Measurements from ENCODE around the gene CACUL1.
"Not testable (repeated sequence)": the region's sequence is repeated elsewhere in the genome, so short reads cannot be mapped to it uniquely, and the experiment has no call there.

The CACUL1 gene

DNA sequence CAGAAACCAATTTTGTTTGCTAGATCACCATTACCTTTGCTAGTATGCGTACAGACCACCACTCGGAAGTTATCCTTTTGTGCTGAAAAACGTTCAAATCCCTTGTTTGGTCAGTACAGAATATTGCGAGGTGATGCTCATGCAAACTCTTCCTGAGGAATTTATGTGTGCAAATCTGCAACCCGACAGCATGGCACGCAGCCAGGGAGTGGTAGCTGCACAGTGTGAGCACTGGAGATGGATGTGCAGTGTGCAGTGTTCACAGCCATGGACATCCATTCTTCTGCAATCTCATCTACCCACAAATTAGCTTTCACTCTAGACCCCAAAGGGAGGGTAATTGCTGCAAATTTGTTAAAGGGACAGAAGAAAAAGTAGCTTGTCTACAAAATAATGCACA is 72.2 kb downstream of the CACUL1 start:
- DNase-seq, result no peak

DNA sequence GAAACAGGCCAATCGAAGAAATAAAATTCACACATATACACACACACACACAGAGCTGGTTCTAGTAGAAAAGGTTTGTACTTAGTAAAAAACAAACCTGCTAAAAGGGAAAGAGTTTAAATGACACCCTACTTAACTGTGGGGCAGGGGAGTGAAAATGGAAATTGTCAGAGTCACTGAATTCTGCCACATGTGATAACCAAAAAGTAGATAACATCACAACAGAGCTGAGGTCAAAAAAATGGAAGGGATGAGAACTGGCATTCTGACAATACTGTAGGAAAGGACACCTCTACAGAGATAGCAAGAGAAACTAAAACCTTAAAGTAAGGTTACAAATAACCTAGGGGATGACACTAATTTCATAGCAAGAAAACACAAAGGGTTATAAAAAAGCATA is 74.6 kb downstream of the CACUL1 start:
- DNase-seq, result no peak

DNA sequence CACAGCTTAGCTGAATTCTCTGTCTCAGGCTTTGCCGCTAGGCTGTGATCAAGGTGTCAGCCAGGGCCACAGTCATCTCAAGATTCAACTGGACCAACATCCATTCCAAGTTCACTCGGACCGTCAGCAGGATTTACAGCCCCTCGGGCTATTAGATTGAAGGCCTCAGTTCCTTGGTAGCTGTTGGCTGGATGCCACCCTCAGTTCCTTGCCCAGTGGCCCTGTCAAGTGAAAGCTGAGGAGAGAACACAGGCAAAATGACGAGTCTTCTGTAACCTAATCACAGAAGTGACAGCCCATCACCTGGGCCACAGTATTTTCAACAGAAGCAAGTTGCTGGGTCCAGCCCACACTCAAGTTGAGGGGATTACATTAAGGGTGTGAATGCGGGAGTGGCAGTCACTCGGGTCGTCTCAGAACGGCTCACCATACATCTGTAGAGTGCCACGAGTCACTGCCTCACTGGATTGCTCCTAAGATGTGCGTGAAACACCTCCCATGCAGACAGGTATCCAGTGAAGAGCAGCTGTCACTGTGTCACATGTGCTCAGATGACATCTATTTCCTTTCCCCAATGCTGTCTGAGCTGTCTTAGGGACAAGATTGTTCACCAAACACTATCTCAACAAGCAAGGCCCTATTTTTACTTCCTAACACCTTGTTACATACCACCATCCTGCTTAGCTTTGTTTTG is 80.4 kb downstream of the CACUL1 start:
- no peak for DNase-seq

DNA sequence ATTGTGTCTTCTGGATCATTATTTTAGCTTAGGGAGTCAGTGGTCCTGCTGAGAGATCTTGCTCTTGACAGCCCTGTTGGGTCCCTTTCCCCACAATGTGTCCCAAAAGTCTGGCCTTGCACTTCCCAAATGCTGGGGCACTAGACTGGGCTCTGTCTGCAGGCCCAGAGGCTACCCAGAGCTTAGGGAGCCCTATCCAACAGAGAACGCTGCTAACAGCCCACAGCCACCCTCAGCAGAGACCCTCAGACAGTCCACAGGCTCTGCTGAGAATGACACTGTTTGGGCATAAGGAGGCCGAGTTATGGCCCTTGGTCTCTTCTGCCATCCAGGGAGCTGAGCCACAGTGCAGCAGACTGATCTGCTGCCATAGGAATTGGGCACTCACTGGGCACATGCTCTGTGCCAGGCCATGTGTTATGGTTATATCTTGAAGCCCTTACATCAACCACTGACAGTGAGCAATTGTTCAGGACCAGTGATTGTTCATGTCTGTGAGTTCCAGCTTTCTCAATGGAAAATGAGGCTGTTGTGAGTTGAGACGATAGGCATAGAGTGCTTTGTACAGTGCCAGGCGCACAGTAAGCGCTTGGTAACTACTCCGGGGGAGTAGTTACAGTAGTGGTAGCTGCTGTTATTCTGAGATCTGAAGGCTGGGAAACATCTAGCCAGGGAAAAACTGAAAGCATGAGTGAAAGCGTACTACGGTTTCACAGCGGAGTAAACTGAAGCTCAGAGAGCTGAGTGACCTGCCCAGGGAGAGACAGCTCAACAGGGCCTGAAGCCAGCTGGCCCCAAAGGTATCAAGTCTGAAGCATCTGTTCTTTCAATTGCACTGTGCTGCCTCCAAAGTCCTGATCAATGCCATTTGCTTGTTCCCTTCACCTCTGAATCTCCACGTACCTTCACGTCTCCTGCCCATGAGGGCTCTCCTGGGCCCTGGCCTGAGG is 81.7 kb downstream of the CACUL1 start:
- DNase-seq, result no peak

GRCh38 chr10:118672153-118672552 is 82.6 kb downstream of the CACUL1 start:
- DNase-seq, result no peak

GRCh38 chr10:118671221-118671620 is 83.5 kb downstream of the CACUL1 start:
- not testable (repeated sequence) for DNase-seq

GRCh38 chr10:118670472-118671124 is 84.2 kb downstream of the CACUL1 start:
- no peak for DNase-seq

DNA sequence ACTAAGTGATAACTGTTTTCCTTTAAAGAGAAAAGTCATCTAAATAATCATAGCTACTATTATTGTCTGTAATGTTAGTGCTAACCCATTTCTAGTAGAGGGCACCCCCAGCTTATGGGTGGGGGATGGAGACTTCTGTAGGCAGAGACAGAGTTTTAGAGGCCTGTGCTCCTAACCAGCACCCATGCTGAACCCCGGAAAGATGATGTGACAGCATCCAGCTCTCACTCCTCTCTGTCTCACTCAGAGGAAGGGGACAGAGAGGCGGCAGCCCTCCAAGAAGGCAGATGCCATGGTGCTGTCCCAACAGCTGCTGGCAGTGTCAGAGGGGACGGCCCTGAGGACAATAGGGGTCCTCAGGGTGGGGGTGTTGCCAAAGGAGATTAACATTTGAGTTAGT is 84.9 kb downstream of the CACUL1 start:
- DNase-seq, result no peak

- no peak for DNase-seq
Measured at GRCh38 chr10:118669020-118669791, 85.6 kb downstream of the CACUL1 start.

- no peak for DNase-seq
Measured at GRCh38 chr10:118668228-118668952, 86.4 kb downstream of the CACUL1 start.

DNA sequence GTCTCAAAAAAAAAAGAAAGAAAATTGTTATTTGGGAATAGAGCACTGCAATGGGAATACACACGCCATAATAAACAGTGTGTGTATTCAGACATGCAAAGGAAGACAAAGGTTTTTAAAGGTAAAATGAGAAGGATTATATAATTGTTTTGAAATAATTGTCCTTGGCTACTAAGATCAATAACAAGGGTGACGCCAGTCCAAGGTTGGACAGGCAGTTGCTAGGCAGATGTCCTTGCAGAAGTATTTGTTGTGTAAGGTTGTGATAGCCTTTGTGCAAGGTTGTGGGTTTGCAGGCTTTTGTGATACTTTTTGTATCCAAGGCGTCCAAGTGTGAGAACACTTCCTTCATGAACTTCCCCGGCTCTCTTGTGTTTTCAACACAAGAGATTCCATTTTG is 87.0 kb downstream of the CACUL1 start:
- DNase-seq, result no peak

GRCh38 chr10:118666350-118666749 is 88.4 kb downstream of the CACUL1 start:
- no peak for DNase-seq

DNA sequence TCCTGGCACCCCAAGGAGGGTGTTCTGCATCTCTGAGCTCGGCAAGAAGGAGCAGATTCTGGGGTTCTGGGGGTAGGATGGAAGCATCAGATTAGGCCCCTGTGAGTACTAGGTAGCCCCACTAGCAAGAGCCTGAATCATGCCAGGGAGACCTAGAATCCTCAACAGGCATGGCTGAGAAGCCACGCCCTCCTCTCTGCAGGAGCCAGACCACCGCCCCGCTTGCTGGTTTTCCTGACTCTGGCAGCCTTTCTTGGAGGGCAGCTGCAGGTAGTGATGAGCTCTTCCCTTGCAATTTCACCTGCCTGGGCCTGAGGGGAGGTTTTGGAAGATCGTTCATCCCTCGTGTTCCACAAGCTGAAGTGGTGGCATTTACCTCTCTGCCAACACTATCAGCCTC is 90.4 kb downstream of the CACUL1 start:
- DNase-seq, result no peak

DNA sequence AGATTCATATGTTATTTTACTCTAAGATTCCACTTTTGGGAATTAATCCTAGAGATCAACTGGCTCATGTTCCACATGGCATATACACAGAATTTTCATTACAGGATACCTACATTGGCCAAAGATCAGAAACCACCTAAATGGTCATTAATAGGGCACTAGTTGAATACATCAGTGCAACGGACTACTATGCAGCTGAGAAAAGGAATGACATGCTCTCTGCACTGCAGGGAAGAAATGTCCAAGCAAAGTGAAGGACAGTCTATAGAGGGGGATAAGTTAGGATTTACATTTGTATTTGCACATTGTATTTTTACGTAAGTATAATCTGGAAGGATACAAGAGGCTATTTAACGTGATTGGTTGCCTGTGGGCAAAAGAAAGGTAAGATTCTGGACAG is 91.6 kb downstream of the CACUL1 start:
- DNase-seq, result no peak

DNA sequence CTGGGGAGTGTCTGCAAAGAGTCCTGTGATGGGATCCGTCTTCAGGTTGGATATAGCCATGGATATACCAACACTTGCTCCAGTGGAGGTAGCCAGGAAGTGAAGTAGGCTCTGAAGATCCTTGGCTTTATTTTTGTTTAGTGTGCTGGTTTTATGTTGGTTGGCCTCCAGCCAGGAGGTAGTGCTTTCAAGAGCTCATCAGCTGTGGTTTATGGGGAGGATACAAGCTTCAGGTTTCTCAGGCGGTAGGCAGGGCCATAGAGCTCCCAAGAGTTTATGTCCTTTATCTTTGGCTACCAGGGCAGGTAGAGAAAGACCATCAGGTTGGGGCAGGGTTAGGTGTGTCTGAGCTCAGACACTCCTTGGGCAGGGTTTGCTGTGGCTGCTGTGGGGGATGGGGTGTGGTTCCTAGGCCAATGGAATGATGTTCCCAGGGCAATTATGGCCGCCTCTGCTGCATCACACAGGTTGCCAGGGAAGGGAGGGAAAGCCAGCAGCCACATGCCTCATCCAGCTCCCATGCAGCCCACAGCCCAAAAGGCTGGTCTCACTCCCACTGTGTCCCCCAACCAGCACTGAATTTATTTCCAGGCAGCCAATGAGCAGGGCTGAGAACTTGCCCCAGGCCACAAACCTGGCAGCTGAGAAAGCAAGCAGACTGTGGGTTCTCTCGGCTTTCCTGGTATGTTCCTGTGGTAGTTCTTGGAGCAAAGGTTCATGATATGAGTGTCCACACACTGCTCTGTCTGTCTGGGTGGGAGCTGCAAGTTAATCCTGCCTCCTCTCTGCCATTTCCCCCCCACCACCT is 92.3 kb downstream of the CACUL1 start:
- DNase-seq, result no peak

DNA sequence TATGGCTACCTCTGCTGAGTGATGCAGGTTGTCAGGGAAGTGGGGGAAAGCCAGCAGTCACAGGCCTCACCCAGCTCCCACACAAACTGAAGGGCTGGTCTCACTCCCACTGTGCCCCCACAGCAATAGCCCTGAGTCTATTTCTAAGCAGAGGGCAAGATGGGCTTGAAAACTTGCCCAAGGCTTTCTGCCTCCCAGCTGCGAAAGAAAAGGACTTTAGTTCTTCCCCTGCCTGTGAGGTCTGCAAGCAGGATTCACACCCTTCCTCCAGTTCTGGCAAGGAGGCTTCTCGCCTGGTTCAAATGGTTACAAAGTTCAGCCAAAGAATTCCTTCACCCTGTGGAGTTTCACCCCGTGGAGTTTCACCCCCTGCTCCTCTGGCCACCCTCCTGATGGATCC is 96.0 kb downstream of the CACUL1 start:
- peak; percentile 52 for DNase-seq

- peak; percentile 54 for DNase-seq
Measured at GRCh38 chr10:118658168-118658567, 96.6 kb downstream of the CACUL1 start.

- not testable (repeated sequence) for DNase-seq
Measured at GRCh38 chr10:118645294-118645693, 109.5 kb downstream of the CACUL1 start.

DNA sequence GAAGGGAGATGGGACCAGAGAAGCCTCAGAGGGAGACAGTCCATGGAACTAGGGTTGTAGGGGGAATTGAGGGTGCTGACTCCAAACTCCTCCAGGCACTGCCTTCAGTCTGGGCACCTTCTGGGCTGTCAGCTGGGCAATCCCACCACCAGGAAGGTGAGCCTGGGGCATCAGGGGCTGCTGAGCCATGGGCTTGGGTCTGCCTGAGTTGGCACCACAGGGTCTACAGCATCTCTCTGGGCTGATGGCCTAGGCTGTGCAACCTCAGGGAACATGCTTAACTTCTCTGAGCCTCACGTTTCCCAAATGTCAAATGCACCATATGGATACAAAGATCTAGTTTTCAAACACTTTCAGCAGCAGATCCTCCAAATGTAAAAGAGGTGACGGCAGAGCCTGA is 112.5 kb downstream of the CACUL1 start:
- no peak for DNase-seq

DNA sequence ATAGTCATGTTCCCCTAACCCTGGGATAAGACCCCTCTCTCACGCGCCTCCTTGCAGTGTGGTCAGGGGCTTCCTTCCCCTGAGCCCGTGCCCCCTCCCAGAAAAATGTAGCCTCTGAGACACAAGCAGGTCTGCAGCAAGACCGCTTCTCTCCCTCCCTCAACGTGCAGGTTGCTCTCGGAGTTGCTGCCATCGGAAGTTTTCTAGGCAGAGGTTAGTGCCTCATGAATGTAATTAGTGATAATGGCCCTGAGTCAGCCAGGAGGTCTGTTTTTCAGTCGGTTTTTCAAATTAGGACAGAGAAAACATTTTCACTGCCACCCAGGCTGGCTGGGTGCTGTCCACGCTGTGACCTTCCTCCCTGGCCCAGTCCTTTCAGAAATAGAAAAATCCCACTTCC is 116.1 kb downstream of the CACUL1 start:
- no peak for DNase-seq

DNA sequence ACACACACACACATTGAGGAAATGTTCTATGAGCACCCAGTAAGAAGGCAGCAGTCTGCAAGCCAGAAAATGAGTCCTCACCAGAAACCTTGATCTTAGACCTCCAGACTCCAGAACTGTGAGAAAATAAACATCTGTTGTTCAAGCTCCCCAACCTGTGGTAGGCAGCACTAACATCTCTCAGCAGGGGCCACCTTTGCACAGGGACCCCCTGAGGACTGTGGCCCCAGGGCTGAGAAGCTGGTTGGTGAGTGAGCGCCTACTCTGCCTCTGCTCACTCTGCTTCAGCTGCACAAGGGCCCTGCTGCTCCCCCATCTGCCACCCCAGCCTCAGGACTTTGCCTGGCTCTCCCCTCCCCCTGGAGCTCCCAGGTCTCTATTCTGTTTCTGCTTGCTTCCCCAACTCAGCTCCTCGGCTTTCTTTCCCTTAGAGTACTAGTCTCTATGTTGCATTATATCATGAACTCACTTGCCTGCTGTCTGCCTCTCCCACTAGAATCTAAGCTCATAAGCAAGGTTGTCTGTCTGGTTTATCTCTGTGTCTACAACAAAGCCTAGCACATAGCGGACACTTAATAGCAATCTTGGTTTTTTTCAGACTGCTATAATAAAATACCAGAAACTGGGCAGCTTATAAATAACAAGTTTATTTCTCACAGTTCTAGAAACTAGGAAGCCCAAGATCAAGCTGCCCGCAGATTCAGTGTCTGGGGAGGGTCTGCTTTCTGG is 118.9 kb downstream of the CACUL1 start:
- no peak for DNase-seq

Measured in activated CD8-positive, alpha-beta memory T cell treated with anti-CD3 and anti-CD28 coated beads for 24 hours (primary cell).